HG02840 (cell line): Measurements from ENCODE around the gene JADE2.
A peak's percentile ranks its signal among the peaks of the same experiment; 100 is the strongest.
"Not testable (repeated sequence)": the region's sequence is repeated elsewhere in the genome, so short reads cannot be mapped to it uniquely, and the experiment has no call there.

Source experiments
- ATAC-seq: cut with Tn5 transposase; IDR thresholded peaks from one replicate; pipeline ENCODE4 v1.9.1; 2021; ENCODE audit warnings: mild to moderate bottlenecking, moderate library complexity, moderate number of reproducible peaks; ENCODE audit not compliant: unreplicated experiment, low FRiP score

Gene JADE2

GRCh38 chr5:134580001-134580460 lies 54.6 kb downstream of the JADE2 start:
- no peak for ATAC-seq

- ATAC-seq = no peak
Observed at GRCh38 chr5:134581241-134581981, 55.9 kb downstream of the JADE2 start.

- no peak for ATAC-seq
Observed at GRCh38 chr5:134582281-134582680, 56.8 kb downstream of the JADE2 start.

- no peak for ATAC-seq
Observed at GRCh38 chr5:134582941-134583340, 57.5 kb downstream of the JADE2 start.

GRCh38 chr5:134583766-134584165 lies 58.3 kb downstream of the JADE2 start:
- no peak for ATAC-seq

- no peak for ATAC-seq
Observed at GRCh38 chr5:134584662-134585061, 59.2 kb downstream of the JADE2 start.

- ATAC-seq = no peak
Observed at GRCh38 chr5:134585966-134586365, 60.5 kb downstream of the JADE2 start.

- ATAC-seq = peak; percentile 88
Observed at GRCh38 chr5:134586866-134587524, 61.5 kb downstream of the JADE2 start.

- ATAC-seq = no peak
Observed at GRCh38 chr5:134590992-134591659, 65.7 kb downstream of the JADE2 start.

- ATAC-seq = no peak
Observed at GRCh38 chr5:134592141-134592746, 66.8 kb downstream of the JADE2 start.

- ATAC-seq = no peak
Observed at GRCh38 chr5:134594336-134594735, 68.9 kb downstream of the JADE2 start.

- no peak for ATAC-seq
Observed at GRCh38 chr5:134594797-134595457, 69.5 kb downstream of the JADE2 start.

- no peak for ATAC-seq
Observed at GRCh38 chr5:134595458-134595838, 70.0 kb downstream of the JADE2 start.

GRCh38 chr5:134599820-134600219 lies 74.3 kb downstream of the JADE2 start:
- not testable (repeated sequence) for ATAC-seq

- ATAC-seq = no peak
Observed at GRCh38 chr5:134600600-134600999, 75.1 kb downstream of the JADE2 start.

GRCh38 chr5:134603059-134603458 lies 77.6 kb downstream of the JADE2 start:
- ATAC-seq = no peak

GRCh38 chr5:134604908-134605307 lies 79.4 kb downstream of the JADE2 start:
- no peak for ATAC-seq

GRCh38 chr5:134606726-134607125 lies 81.3 kb downstream of the JADE2 start:
- no peak for ATAC-seq

GRCh38 chr5:134608555-134608954 lies 83.1 kb downstream of the JADE2 start:
- ATAC-seq = peak; percentile 14

GRCh38 chr5:134609232-134609851 lies 83.9 kb downstream of the JADE2 start:
- ATAC-seq = peak; percentile 44
